Endothelial cell (in vitro differentiated cells): ENCODE measurements around the gene OR8B4. TPM values are rescaled to one million over a fixed set of nuclear protein-coding genes. Genes with fewer than 3 reads are reported as not detected.

Experiments
- DNase-seq: peaks from one replicate; pipeline ENCODE4 v3.0.0; 2021; ENCODE audit warnings: low spot score
- H3K27ac Mint-ChIP-seq: one replicate; pipeline ENCODE4 v1.8.0; 2021; ENCODE audit warnings: mixed read lengths, inconsistent platforms; ENCODE audit not compliant: unreplicated experiment
- H3K27me3 Mint-ChIP-seq: one replicate; pipeline ENCODE4 v1.8.0; 2021; ENCODE audit warnings: mild to moderate bottlenecking, moderate library complexity, mixed read lengths, inconsistent platforms; ENCODE audit not compliant: unreplicated experiment
- H3K36me3 Mint-ChIP-seq: one replicate; pipeline ENCODE4 v1.8.0; 2021; ENCODE audit warnings: mild to moderate bottlenecking, low read depth, mixed read lengths, inconsistent platforms; ENCODE audit not compliant: unreplicated experiment
- H3K4me1 Mint-ChIP-seq: one replicate; pipeline ENCODE4 v1.8.0; 2021; ENCODE audit warnings: mild to moderate bottlenecking, mixed read lengths, inconsistent platforms; ENCODE audit not compliant: unreplicated experiment
- H3K4me3 Mint-ChIP-seq: one replicate; pipeline ENCODE4 v1.8.0; 2021; ENCODE audit warnings: mild to moderate bottlenecking, mixed read lengths, inconsistent platforms; ENCODE audit not compliant: unreplicated experiment
- H3K9me3 Mint-ChIP-seq: one replicate; pipeline ENCODE4 v1.8.0; 2021; ENCODE audit warnings: mixed read lengths, inconsistent platforms; ENCODE audit not compliant: unreplicated experiment
- CTCF ChIP-seq: fragments of 200-600 bp; sonication (generic); IDR thresholded peaks from one replicate; pipeline ENCODE4 v1.5.0; 2021; ENCODE audit warnings: antibody characterized with exemption; ENCODE audit not compliant: unreplicated experiment
- total RNA-seq: library from RNA; stranded (reverse); fragmentation: NEBNext Ultra II Directional; extraction: Animal tissue kit (Norgen Biotek cat#: 25700); gene quantifications from one replicate; pipeline ENCODE4 v1.2.1, GENCODE V29; 2021; ENCODE audit not compliant: unreplicated experiment

Gene OR8B4
- total RNA-seq, 1 donor from 2014 or later, result not detected

DNA sequence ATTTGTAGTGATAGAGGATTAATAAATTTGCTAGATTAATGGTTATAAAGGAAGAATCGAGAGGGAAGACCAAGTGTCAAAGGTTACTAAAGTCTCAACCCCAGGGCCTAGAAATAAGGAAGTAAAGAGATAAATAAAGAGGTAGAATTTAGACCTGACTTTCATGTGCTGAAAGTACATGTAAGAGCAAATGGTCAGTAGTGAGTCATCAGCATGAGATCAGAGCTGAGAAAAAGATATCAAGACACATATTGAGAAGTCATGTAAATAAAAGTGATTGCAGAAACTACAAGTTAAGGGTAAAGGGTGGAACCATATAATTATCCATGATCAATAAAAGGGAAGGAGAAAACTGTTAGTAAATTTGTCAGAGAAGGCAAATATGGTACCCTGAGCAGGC, 22.2 kb upstream of the OR8B4 start:
- Mint-ChIP-seq H3K4me3 (no peak overlapping the region), H3K4me1 (peaks cover 14% of the 10 kb centered on the region), H3K27ac (no peak overlapping the region), H3K9me3 (no peaks in the 10 kb centered on the region), H3K27me3 (no peaks in the 10 kb centered on the region), H3K36me3 (no peaks in the 10 kb centered on the region)
- TF ChIP-seq CTCF, result no peak
- no peak for DNase-seq

DNA sequence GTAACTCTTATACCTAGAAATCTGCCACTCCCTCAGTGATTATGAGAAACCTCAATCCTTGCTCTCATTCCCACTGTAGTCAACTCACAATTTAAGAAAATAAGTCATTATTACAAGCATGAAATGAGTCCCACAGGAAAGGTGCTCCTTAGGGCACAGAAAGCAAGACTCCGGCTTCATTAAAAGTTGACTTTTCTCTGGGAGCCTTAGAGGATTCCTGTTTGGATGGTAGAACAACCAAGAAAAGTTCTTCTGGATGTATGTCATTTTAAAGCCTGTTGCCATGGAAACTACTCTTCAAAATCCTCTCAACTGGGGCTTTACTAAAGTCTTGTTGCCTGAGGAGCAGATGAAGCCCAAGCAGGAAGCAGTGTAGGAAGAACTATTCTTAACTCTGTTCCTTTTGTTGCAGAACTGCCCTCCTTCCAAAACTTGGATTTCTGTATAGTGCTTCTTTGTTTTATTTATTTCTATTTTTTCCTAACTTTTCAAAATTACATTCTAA, 21.0 kb upstream of the OR8B4 start, which contains the start of gene OR8B8:
Gene OR8B8, minus strand, starts transcription at position 51 of the 505 bp plus-strand sequence. CDS start 4,611 bp downstream, outside the sequence.
- H3K27ac Mint-ChIP-seq, result peak within 1 kb of the TSS; percentile 53
- H3K9me3 Mint-ChIP-seq, result no peaks in the 10 kb centered on the region
- TF ChIP-seq CTCF, result no peak
- no peaks in the 10 kb centered on the region for H3K27me3 Mint-ChIP-seq
- no peaks in the 10 kb centered on the region for H3K36me3 Mint-ChIP-seq
- H3K4me1 Mint-ChIP-seq, result peaks cover 14% of the 10 kb centered on the region
- no peak within 1 kb of the TSS for H3K4me3 Mint-ChIP-seq
- DNase-seq, result no peak

DNA sequence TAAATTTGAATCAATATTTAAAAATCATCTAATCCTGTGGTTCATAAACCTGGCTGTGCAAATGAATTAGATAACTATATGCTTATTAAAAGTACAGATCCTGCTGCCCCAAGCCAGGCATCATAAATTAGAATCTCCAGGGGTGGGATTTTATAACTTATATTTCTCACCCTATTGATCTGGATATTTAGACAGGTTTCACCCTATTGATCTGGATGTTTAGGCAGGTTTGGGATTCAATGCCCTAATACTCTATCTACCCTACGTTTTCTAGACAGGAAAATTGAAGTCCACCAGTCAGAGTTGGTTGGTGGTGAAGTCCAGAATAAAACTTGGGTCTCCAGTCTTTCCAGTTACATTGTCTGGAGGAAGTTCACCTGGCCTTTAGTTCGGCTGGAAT, 18.2 kb upstream of the OR8B4 start:
- DNase-seq, result no peak
- H3K36me3 Mint-ChIP-seq, result no peaks in the 10 kb centered on the region
- no peaks in the 10 kb centered on the region for H3K9me3 Mint-ChIP-seq
- TF ChIP-seq CTCF, result no peak
- H3K4me3 Mint-ChIP-seq, result no peak overlapping the region
- H3K27me3 Mint-ChIP-seq, result peaks cover 2% of the 10 kb centered on the region
- peaks cover 14% of the 10 kb centered on the region for H3K4me1 Mint-ChIP-seq
- no peak overlapping the region for H3K27ac Mint-ChIP-seq

GRCh38 chr11:124442442-124442841, 17.8 kb upstream of the OR8B4 start:
- Mint-ChIP-seq H3K27ac (no peak overlapping the region), H3K4me3 (no peak overlapping the region), H3K4me1 (peaks cover 14% of the 10 kb centered on the region), H3K36me3 (no peaks in the 10 kb centered on the region), H3K27me3 (peaks cover 2% of the 10 kb centered on the region), H3K9me3 (no peaks in the 10 kb centered on the region)
- TF ChIP-seq CTCF, result no peak
- DNase-seq, result no peak

GRCh38 chr11:124441519-124441918, 16.8 kb upstream of the OR8B4 start:
- peaks cover 3% of the 10 kb centered on the region for H3K27me3 Mint-ChIP-seq
- H3K9me3 Mint-ChIP-seq, result no peaks in the 10 kb centered on the region
- H3K36me3 Mint-ChIP-seq, result no peaks in the 10 kb centered on the region
- no peak overlapping the region for H3K27ac Mint-ChIP-seq
- DNase-seq, result no peak
- no peak for TF ChIP-seq CTCF
- H3K4me1 Mint-ChIP-seq, result peaks cover 14% of the 10 kb centered on the region
- H3K4me3 Mint-ChIP-seq, result no peak overlapping the region
